ENCODE data around the gene GLE1.

DNA sequence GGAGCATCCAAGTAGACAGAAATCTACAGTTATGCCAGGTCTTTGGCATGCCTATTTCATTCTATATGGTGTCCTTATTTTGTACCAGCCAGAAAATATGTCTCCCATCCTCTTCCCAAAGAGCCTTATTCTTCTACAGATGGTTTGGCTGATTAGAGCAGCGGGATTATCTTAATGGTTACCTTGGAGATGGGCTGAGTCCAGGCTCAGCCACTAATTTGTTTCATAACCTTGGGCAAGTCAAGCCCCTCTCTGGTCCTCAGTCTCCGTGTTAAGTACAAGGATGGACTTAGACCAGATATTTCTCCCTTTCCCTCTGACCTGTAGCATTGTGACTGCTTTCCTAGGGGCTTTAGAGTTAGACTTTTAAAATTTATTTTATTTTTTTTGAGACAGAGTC lies 11.1 kb upstream of the GLE1 start:
- no peak for TF ChIP-seq EZH2 (IDR thresholded peaks at IDR 0.05; ENCODE audit: borderline replicate concordance)
- TF ChIP-seq, protein P1, sequence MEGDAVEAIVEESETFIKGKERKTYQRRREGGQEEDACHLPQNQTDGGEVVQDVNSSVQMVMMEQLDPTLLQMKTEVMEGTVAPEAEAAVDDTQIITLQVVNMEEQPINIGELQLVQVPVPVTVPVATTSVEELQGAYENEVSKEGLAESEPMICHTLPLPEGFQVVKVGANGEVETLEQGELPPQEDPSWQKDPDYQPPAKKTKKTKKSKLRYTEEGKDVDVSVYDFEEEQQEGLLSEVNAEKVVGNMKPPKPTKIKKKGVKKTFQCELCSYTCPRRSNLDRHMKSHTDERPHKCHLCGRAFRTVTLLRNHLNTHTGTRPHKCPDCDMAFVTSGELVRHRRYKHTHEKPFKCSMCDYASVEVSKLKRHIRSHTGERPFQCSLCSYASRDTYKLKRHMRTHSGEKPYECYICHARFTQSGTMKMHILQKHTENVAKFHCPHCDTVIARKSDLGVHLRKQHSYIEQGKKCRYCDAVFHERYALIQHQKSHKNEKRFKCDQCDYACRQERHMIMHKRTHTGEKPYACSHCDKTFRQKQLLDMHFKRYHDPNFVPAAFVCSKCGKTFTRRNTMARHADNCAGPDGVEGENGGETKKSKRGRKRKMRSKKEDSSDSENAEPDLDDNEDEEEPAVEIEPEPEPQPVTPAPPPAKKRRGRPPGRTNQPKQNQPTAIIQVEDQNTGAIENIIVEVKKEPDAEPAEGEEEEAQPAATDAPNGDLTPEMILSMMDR (IDR thresholded peaks at IDR 0.05; ENCODE audit: poor library complexity), result no peak
